ENCODE measurements around the gene PTPN23.

PTPN23 gene

DNA sequence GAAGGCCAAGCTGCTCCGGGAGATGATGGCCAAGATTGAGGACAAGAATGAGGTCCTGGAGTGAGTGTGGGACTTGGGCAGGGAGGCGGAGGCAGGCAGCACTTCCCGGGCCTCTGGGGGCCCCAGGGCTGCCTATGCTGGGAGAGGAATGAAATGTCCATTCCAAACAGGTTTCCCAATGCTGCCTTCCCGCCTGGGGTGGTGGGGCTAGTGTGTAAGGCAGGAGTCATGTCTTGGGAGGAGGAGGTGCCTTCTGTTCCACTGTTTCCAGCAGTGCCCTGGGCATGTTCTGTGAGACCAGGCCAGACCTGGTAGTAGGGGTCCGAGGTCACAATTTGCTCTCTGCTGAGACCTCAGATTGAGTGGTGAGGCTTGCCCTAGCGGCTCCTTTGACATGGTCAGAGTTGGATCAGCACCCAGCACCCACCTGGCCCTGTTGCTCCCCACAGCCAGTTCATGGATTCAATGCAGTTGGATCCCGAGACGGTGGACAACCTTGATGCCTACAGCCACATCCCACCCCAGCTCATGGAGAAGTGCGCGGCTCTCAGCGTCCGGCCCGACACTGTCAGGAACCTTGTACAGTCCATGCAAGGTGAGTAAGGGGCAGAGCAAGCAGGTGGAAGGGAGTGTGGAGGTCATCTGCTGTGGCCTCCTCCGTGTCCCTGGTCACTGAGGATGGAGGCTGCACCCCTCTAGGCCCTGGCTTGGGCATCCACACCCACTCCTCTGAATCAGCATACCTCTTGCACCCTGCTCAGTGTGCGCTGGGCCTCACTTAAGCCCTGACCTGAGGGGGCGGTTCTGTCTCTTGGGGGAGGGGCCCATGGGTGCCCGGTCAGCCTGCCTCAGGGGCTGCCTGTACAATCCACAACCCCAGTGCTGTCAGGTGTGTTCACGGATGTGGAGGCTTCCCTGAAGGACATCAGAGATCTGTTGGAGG lies 27.3 kb downstream of the PTPN23 start:
- no peak for DNase-seq

- DNase-seq = no peak
Observed at GRCh38 chr3:47408839-47409229, 28.0 kb downstream of the PTPN23 start.

DNA sequence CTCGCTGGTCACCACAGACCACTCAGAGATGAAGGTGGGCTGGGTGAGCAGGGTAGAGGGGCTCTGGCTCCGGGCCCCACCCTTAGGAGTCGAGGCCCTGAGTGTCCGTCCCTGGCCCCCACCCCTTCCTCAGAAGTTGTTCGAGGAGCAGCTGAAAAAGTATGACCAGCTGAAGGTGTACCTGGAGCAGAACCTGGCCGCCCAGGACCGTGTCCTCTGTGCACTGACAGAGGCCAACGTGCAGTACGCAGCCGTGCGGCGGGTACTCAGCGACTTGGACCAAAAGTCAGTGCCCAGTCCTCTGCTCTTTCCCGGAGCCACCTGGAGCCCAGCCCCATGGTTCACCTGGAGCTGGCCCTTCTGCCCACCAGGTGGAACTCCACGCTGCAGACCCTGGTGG lies 28.5 kb downstream of the PTPN23 start:
- no peak for DNase-seq

DNA sequence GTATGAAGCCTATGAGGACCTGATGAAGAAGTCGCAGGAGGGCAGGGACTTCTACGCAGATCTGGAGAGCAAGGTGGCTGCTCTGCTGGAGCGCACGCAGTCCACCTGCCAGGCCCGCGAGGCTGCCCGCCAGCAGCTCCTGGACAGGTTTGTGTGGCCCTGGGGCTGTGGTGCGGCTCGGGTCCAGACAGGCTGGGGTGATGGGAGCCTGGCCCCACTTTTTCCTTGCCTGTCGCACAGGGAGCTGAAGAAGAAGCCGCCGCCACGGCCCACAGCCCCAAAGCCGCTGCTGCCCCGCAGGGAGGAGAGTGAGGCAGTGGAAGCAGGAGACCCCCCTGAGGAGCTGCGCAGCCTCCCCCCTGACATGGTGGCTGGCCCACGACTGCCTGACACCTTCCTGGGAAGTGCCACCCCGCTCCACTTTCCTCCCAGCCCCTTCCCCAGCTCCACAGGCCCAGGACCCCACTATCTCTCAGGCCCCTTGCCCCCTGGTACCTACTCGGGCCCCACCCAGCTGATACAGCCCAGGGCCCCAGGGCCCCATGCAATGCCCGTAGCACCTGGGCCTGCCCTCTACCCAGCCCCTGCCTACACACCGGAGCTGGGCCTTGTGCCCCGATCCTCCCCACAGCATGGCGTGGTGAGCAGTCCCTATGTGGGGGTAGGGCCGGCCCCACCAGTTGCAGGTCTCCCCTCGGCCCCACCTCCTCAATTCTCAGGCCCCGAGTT lies 29.0 kb downstream of the PTPN23 start:
- DNase-seq = no peak

- DNase-seq = no peak
Observed at GRCh38 chr3:47410417-47410720, 29.5 kb downstream of the PTPN23 start.

GRCh38 chr3:47410801-47411646 lies 30.2 kb downstream of the PTPN23 start:
- no peak for DNase-seq

- DNase-seq = peak; percentile 60
Observed at GRCh38 chr3:47411696-47412452, 31.1 kb downstream of the PTPN23 start.

GRCh38 chr3:47412453-47412756 lies 31.6 kb downstream of the PTPN23 start:
- no peak for DNase-seq

- peak; percentile 53 for DNase-seq
Observed at GRCh38 chr3:47412842-47413520, 32.2 kb downstream of the PTPN23 start.

DNA sequence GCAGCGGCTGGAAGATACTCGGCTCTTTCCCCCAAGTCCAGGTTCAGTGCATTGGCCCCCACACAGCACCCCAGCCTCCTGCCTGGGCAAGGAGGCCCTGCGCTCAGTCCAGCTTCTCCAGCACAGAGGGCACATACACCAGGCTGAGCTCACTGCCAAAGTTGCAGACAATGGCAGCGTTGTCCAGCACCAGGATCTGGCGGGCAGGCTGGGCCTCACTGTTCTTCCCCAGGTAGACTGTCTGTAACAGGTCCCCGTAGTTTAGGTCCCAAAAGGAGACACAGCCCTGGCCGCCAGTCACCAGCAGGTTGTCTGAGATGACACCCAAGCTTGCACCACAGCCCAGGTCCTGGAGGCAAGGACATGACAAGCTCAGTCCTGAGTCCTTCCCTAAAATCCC lies 32.9 kb downstream of the PTPN23 start:
- no peak for DNase-seq

DNA sequence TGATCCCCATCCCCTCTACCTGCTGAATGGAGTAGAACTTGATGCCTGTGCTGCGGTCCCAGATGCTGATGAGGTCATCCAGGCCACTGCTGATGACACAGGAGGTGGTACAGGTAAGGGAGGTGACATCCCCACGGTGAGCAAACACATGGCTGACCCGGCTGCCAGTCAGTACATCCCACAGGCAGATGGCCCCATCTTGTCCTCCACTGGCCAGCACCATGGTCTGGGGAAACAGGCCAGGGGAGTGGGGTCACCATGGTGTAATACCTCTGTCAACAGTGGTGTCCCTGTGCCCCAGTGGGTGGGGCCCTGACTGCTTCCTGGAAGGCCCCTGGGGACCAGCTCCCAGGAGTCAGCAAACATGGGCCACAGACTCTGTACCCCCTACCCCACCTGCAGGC lies 33.3 kb downstream of the PTPN23 start:
- no peak for DNase-seq

GRCh38 chr3:47414666-47415587 lies 34.1 kb downstream of the PTPN23 start:
- no peak for DNase-seq

DNA sequence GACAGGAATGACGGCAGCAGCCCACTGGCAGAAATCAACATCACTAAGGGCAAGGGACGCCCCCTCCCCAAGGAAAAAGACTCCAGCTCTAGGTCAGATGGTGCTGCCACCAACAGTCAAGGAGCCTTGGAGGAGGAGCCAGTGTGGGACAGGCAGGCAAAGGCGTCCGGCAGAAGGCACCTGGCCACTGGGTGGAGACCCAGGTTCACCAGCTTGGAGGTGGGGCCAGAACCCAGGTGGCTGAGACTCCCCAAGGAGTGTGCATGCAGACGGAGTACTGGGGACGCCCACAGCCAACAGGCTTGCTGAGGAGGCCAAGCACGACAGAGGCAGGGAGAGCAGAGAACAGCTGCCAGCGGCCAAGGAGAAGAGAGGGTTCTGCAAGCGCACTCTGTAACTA lies 35.2 kb downstream of the PTPN23 start:
- DNase-seq = no peak

DNA sequence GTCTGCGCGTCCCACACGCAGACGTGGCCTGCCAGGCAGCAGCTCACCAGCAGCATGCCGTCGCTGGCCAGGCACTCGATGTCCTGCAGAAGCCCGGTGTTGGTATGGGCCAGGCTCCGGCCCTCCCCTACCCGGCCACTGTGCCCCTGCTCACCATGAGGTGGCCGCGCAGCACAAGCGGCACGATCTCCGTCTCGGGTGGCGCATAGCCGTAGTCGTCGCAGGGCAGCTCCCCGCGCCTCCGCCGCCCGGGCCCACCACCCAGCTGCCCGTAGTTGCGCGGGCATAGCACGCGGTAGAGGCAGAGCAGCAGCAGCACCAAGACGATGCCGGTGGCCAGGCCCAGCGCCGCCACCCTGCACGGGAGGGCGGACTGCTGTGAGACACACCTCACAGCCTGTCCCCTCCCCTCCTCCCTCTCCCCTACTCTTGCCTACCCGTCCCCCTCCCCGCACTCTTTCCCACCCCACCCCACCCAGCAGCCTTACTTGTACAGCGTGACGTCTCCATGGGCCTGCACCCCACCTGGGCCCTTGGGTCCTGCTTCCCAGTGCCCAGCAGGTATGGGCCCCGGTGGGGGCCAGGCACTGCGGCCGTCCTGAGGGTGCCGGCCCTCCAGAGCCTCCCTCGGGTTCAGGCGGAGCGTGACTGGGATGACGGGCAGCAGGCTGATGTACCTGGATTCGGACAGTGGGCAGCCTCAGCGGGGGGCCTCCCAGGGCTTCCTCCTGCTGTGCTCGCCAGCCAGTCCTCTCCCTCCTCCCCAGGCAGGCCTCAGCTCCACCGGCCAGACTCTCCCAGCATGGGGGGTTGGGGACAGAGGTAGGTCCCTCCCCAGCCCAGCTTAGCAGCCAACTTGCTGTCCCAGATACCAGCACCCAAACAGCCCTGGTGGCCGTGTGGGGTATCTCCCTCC lies 37.6 kb downstream of the PTPN23 start:
- no peak for DNase-seq

GRCh38 chr3:47419083-47420043 lies 38.5 kb downstream of the PTPN23 start:
- no peak for DNase-seq

GRCh38 chr3:47420044-47420430 lies 39.2 kb downstream of the PTPN23 start:
- no peak for DNase-seq

DNA sequence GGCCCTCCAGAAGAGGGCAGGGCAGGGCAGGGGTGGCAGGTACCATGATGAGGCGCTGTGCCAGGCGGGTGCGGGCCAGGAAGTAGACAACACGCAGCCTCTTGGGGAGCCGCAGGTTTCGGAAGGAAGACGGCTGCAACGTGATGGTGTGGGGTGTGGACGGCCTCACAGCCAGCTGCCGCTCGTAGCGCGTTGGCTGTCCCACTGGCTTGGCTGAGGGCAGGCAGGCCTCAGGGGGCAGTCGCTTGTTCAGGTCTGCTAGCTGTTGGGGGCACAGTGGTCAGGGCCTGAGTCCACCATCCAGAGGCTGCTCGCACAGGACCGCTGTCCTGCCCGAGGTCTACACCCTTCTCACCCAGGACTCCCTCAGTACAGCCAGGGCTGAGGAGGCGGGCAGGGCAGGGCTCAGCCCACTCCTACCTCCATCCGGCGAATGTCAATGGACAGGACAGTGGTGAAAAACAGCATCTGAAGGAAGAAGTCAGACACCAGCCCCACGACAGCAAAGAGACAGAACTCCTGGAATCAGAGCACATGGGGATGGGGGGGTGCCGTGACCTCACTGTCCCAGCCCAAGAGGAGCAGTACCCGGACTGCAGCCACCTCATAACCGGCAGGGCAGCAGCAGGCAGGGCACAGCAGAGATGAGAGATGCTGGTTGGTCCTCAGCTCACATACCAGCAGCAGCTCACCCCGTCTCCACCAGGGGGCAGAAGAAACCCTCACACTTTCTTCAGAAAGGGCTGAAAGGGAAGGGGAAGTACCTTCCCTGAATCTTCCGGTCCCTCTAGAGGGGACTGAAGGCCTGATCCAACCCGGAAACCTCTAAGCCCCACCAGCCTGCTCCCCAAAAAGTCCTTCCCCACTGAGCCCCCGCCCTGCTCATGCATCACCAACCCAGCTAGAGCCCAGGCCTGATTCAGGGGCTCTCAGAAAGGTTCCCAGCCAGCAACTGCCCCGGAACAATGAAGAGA lies 40.0 kb downstream of the PTPN23 start:
- DNase-seq = peak; percentile 94

Data from activated effector memory CD4-positive, alpha-beta T cell treated with anti-CD3 and anti-CD28 coated beads, Interleukin-2, amount 50 U/mL, for 16 hours (primary cell).